ENCODE measurements around the gene NELFA. TPM values are rescaled to one million over a fixed set of nuclear protein-coding genes. Genes with fewer than 3 reads are reported as not detected.

The NELFA gene
- total RNA-seq, 1 experiment from 2014 or later = 27.0 TPM

GRCh38 chr4:1967512-1968149 is 41.1 kb downstream of the NELFA start:
- no TSS peak for BruUV-seq (replicated peaks)
- in situ Hi-C loops (cut with HindIII; ENCODE audit: low pct_unique_long_range_greater_than_20kb, low sequenced_read_pairs) = no loop called here
- no peak for DNase-seq (ENCODE audit: low read depth, low spot score)
- H3K27me3 ChIP-seq (ENCODE audit: control insufficient read depth, insufficient read depth, low read length) = no peaks in the 10 kb centered on the region
- peaks cover 10% of the 10 kb centered on the region for H3K36me3 ChIP-seq (ENCODE audit: control insufficient read depth, insufficient read depth, low read length)
- no peak overlapping the region for H3K4me3 ChIP-seq (ENCODE audit: low read depth in 2 of 2, low read length in 2 of 2)
- no peak for ATAC-seq
- H3K4me1 ChIP-seq (ENCODE audit: control insufficient read depth, insufficient read depth, low read length) = no peaks in the 10 kb centered on the region
- CTCF ChIA-PET = no interaction called here
- intact Hi-C loops (cut with micrococcal nuclease; ENCODE audit: unreplicated experiment) = no loop called here
- POLR2A ChIA-PET = no interaction called here
- H3K9me3 ChIP-seq (ENCODE audit: control insufficient read depth, insufficient read depth, low read depth, low read length) = no peaks in the 10 kb centered on the region
- TF ChIP-seq REST (IDR thresholded peaks at IDR 0.05; ENCODE audit: insufficient read depth in 1 of 2, low read depth in 2 of 2, low read length in 1 of 2) = no peak
- no peak for TF ChIP-seq CTCF (IDR thresholded peaks at IDR 0.05)
- no peak for TF ChIP-seq POLR2AphosphoS5 (IDR thresholded peaks at IDR 0.05; ENCODE audit: low read depth, low read length)
- no peak for TF ChIP-seq SIN3A (IDR thresholded peaks at IDR 0.05; ENCODE audit: borderline replicate concordance, insufficient read depth, low read depth, low read length)
- TF ChIP-seq TCF7L2 (IDR thresholded peaks at IDR 0.05; ENCODE audit: low read depth, low read length) = no peak
- H3K27ac ChIP-seq (ENCODE audit: low read length) = no peak overlapping the region

GRCh38 chr4:1964971-1965370 is 43.8 kb downstream of the NELFA start:
- BruUV-seq (replicated peaks) = no TSS peak
- intact Hi-C loops (cut with micrococcal nuclease; ENCODE audit: unreplicated experiment) = no loop called here
- no peaks in the 10 kb centered on the region for H3K4me1 ChIP-seq (ENCODE audit: control insufficient read depth, insufficient read depth, low read length)
- no peak overlapping the region for H3K27ac ChIP-seq (ENCODE audit: low read length)
- TF ChIP-seq POLR2AphosphoS5 (IDR thresholded peaks at IDR 0.05; ENCODE audit: low read depth, low read length) (no peak), SIN3A (IDR thresholded peaks at IDR 0.05; ENCODE audit: borderline replicate concordance, insufficient read depth, low read depth, low read length) (no peak), CTCF (IDR thresholded peaks at IDR 0.05) (no peak), REST (IDR thresholded peaks at IDR 0.05; ENCODE audit: insufficient read depth in 1 of 2, low read depth in 2 of 2, low read length in 1 of 2) (no peak), TCF7L2 (IDR thresholded peaks at IDR 0.05; ENCODE audit: low read depth, low read length) (no peak)
- CTCF ChIA-PET = no interaction called here
- H3K27me3 ChIP-seq (ENCODE audit: control insufficient read depth, insufficient read depth, low read length) = no peaks in the 10 kb centered on the region
- in situ Hi-C loops (cut with HindIII; ENCODE audit: low pct_unique_long_range_greater_than_20kb, low sequenced_read_pairs) = no loop called here
- H3K36me3 ChIP-seq (ENCODE audit: control insufficient read depth, insufficient read depth, low read length) = peaks cover 10% of the 10 kb centered on the region
- POLR2A ChIA-PET = no interaction called here
- DNase-seq (ENCODE audit: low read depth, low spot score) (no peak), ATAC-seq (no peak)
- no peak overlapping the region for H3K4me3 ChIP-seq (ENCODE audit: low read depth in 2 of 2, low read length in 2 of 2)
- no peaks in the 10 kb centered on the region for H3K9me3 ChIP-seq (ENCODE audit: control insufficient read depth, insufficient read depth, low read depth, low read length)
